Keratinocyte (primary cell): ENCODE measurements around the gene ANKRD9. TPM values are rescaled to one million over a fixed set of nuclear protein-coding genes. Genes with fewer than 3 reads are reported as not detected.

Experiments used
- DNase-seq: peaks from one replicate; pipeline ENCODE4 v3.0.0-alpha.2; 2011; ENCODE audit warnings: low read depth, missing footprints, low spot score
- FAIRE-seq: peaks from 2 replicates; lab custom pipeline; 2011; peaks lifted over from hg19 to GRCh38; lab: Jason Lieb, UNC
- H2AFZ ChIP-seq: 2 replicates; pipeline ENCODE4 v1.6.0; 2012; ENCODE audit warnings: low read length, control low read depth, inconsistent platforms; ENCODE audit not compliant: control insufficient read depth
- H3K27ac ChIP-seq: 2 replicates; pipeline ENCODE4 v1.5.1; 2011; ENCODE audit warnings: low read length; ENCODE audit not compliant: control insufficient read depth, insufficient read depth
- H3K27me3 ChIP-seq: 3 replicates; pipeline ENCODE4 v1.6.0; 2011; ENCODE audit warnings: low read length; ENCODE audit not compliant: control insufficient read depth, insufficient read depth; ENCODE audit errors: extremely low read depth
- H3K36me3 ChIP-seq, 2 experiments: 2 replicates in 1 of 2; 3 replicates in 1 of 2; pipeline ENCODE4 v1.5.1; 2011; ENCODE audit warnings: low read length in 2 of 2, mild to moderate bottlenecking in 1 of 2; ENCODE audit not compliant: control insufficient read depth in 2 of 2, insufficient read depth in 2 of 2; ENCODE audit errors: extremely low read depth in 1 of 2
- H3K4me1 ChIP-seq: 3 replicates; pipeline ENCODE4 v1.5.1; 2011; ENCODE audit warnings: low read length; ENCODE audit not compliant: control insufficient read depth, insufficient read depth; ENCODE audit errors: extremely low read depth
- H3K4me2 ChIP-seq: 3 replicates; pipeline ENCODE4 v1.6.0; 2011; ENCODE audit warnings: low read depth, low read length; ENCODE audit not compliant: control insufficient read depth, insufficient read depth; ENCODE audit errors: extremely low read depth
- H3K4me3 ChIP-seq, 3 experiments: fragments of 200-600 bp in 1 of 3; sonication (generic) in 1 of 3; 2 replicates in 2 of 3; 3 replicates in 1 of 3; pipeline ENCODE4 v1.5.1; 2011 to 2016; ENCODE audit warnings: low read length in 3 of 3, mild to moderate bottlenecking in 3 of 3, control low read depth in 2 of 3, inconsistent platforms in 1 of 3, low read depth in 1 of 3, mixed read lengths in 1 of 3, mixed run types in 1 of 3, moderate library complexity in 1 of 3; ENCODE audit not compliant: control insufficient read depth in 2 of 3, insufficient read depth in 2 of 3; ENCODE audit errors: extremely low read depth in 1 of 3
- H3K79me2 ChIP-seq: 2 replicates; pipeline ENCODE4 v1.6.0; 2012; ENCODE audit warnings: low read length; ENCODE audit not compliant: control insufficient read depth, insufficient read depth
- H3K9ac ChIP-seq: 3 replicates; pipeline ENCODE4 v1.6.0; 2011; ENCODE audit warnings: low read length; ENCODE audit not compliant: control insufficient read depth, insufficient read depth; ENCODE audit errors: extremely low read depth
- H3K9me1 ChIP-seq: 3 replicates; pipeline ENCODE4 v1.6.0; 2011; ENCODE audit warnings: low read length; ENCODE audit not compliant: control insufficient read depth, insufficient read depth; ENCODE audit errors: extremely low read depth
- H3K9me3 ChIP-seq: 2 replicates; pipeline ENCODE4 v1.5.1; 2012; ENCODE audit warnings: low read depth, low read length; ENCODE audit not compliant: control insufficient read depth
- H4K20me1 ChIP-seq: 3 replicates; pipeline ENCODE4 v1.6.0; 2011; ENCODE audit warnings: low read length; ENCODE audit not compliant: control insufficient read depth, insufficient read depth; ENCODE audit errors: extremely low read depth
- EZH2 ChIP-seq: IDR thresholded peaks from one replicate; pipeline ENCODE4 v1.6.1; 2012; ENCODE audit warnings: inconsistent platforms, mild to moderate bottlenecking, low read length, moderate library complexity
- dilution Hi-C: fragments of 300-500 bp; cut with MboI; formaldehyde crosslinking; loops from one replicate; pipeline ENCODE4 v1.7.0; 2020; ENCODE audit warnings: low sequenced_read_pairs; ENCODE audit not compliant: extremely low pct_ligation_motif_present
- polyA plus RNA-seq, 5 experiments: library from polyadenylated mRNA; depleted of rRNA in 3 of 5; stranded (reverse) in 3 of 5; stranded (forward) in 1 of 5; unstranded in 1 of 5; fragments of >200 nt; gene quantifications; 1 replicate in 1 of 5; 2 replicates in 3 of 5; 3 replicates in 1 of 5; pipeline versions ENCODE4 v1.2.1 to v1.2.3, GENCODE V29; 2011 to 2012; ENCODE audit warnings: missing spikeins in 2 of 5, low read depth in 1 of 5, low replicate concordance in 1 of 5
- TF ChIP-seq, protein P1 (sequence below), 3 experiments: IDR thresholded peaks in 1 of 3; conservative IDR thresholded peaks in 1 of 3; optimal IDR thresholded peaks in 1 of 3; 2 replicates in 2 of 3; 3 replicates in 1 of 3; pipeline versions ENCODE3 to v1.5.1; 2011; ENCODE audit warnings: low read length in 3 of 3, mild to moderate bottlenecking in 3 of 3, moderate library complexity in 2 of 3, control low read depth in 1 of 3, inconsistent platforms in 1 of 3; ENCODE audit not compliant: insufficient read depth in 2 of 3; ENCODE audit errors: extremely low read depth in 1 of 3

The ANKRD9 gene
- polyA plus RNA-seq, 1 donor (not counting 4 experiments of a cell fraction or from before 2014, with no cell fraction given), result 4.9 TPM

DNA sequence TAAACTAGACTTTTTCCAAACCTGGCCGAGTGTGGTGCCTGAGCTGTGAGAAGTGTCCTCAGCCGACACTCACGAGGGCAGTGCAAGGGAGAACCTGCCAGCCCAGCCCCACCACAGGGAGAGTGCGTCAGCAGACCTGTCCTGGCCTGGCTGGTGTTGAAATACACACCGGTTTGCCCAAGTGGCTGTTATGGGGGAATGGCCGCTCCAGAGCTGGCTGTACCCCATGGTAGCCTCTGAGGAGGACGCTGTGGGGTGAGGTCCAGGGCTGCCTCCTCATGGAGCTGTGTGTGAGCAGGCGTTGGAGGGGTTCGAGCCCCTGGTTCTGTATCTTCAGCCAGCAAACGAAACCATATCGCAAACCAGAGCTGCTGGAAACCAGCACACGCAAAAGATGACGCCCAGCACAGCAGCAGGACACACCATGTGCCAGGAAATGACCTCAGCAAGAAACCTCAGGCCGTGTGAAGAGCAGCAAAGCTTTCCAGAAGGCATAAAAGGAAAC lies 9.4 kb downstream of the ANKRD9 start:
- no peak overlapping the region for H3K4me3 ChIP-seq
- FAIRE-seq (no peak), DNase-seq (no peak)
- TF ChIP-seq EZH2, result no peak
- TF ChIP-seq, protein P1, sequence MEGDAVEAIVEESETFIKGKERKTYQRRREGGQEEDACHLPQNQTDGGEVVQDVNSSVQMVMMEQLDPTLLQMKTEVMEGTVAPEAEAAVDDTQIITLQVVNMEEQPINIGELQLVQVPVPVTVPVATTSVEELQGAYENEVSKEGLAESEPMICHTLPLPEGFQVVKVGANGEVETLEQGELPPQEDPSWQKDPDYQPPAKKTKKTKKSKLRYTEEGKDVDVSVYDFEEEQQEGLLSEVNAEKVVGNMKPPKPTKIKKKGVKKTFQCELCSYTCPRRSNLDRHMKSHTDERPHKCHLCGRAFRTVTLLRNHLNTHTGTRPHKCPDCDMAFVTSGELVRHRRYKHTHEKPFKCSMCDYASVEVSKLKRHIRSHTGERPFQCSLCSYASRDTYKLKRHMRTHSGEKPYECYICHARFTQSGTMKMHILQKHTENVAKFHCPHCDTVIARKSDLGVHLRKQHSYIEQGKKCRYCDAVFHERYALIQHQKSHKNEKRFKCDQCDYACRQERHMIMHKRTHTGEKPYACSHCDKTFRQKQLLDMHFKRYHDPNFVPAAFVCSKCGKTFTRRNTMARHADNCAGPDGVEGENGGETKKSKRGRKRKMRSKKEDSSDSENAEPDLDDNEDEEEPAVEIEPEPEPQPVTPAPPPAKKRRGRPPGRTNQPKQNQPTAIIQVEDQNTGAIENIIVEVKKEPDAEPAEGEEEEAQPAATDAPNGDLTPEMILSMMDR (optimal IDR thresholded peaks at IDR 0.05 in 1 of 3, IDR thresholded peaks at IDR 0.05 in 1 of 3, conservative IDR thresholded peaks at IDR 0.05 in 1 of 3; ENCODE audit: extremely low read depth in 1 of 3, insufficient read depth in 2 of 3, low read length in 3 of 3), result no peak
- no peaks in the 10 kb centered on the region for H3K79me2 ChIP-seq
- H3K9me1 ChIP-seq, result no peaks in the 10 kb centered on the region
- H3K27ac ChIP-seq, result peak overlapping the region; percentile 84
- peak overlapping the region; percentile 36 for H2AFZ ChIP-seq
- H3K4me1 ChIP-seq, result peaks cover 26% of the 10 kb centered on the region
- peak overlapping the region; percentile 59 for H3K9ac ChIP-seq
- H4K20me1 ChIP-seq, result no peaks in the 10 kb centered on the region
- no peaks in the 10 kb centered on the region for H3K27me3 ChIP-seq
- H3K4me2 ChIP-seq, result peak overlapping the region; percentile 43
- H3K36me3 ChIP-seq, result peaks cover 3 to 6% of the 10 kb centered on the region in 2 experiments
- dilution Hi-C loops, result no loop called here
- no peaks in the 10 kb centered on the region for H3K9me3 ChIP-seq

DNA sequence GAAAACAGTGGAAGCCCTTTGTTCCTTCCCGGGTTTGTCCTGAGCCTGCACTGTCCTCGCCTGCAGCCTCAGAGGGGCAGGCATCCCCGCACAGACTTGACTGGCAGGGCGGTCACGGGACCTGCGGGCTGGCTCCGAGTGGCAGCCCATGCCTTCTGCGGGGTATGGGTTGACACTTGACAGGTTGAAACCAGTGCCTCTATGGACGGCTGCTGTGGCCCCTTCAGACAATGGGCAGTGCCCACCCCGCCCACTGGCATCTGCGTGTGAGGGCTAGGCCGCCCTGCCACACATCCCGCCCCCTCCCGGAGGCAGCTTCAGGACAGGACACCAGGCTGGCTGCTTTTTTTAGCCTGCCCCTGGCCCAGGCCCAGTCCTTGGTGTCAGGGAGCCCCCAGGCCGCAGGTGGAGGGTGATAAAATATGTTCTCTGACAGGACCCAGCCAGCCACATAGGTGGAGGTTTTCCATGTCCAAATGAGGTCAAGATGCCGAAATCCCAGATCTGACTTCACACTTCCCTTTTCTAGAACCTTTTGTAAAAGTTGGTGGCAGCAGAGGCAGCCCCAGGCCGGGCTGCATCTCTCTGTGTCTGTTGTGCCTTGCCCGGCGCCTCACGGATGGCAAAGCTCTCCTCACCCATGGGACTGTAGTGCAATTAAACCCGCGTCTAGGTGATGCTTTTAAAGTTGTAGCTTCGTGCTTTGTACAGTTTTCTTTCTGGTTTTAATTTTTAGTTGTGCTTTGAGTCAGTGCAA lies 10.0 kb downstream of the ANKRD9 start:
- H4K20me1 ChIP-seq, result no peaks in the 10 kb centered on the region
- FAIRE-seq (no peak), DNase-seq (no peak)
- no peak overlapping the region for H2AFZ ChIP-seq
- no peaks in the 10 kb centered on the region for H3K79me2 ChIP-seq
- TF ChIP-seq, protein P1 (optimal IDR thresholded peaks at IDR 0.05 in 1 of 3, IDR thresholded peaks at IDR 0.05 in 1 of 3, conservative IDR thresholded peaks at IDR 0.05 in 1 of 3; ENCODE audit: extremely low read depth in 1 of 3, insufficient read depth in 2 of 3, low read length in 3 of 3), result no peak
- TF ChIP-seq EZH2, result no peak
- peaks cover 26% of the 10 kb centered on the region for H3K4me1 ChIP-seq
- H3K9me3 ChIP-seq, result no peaks in the 10 kb centered on the region
- H3K9me1 ChIP-seq, result no peaks in the 10 kb centered on the region
- no peak overlapping the region for H3K4me3 ChIP-seq
- H3K9ac ChIP-seq, result peak overlapping the region; percentile 59
- peaks cover 3 to 6% of the 10 kb centered on the region in 2 experiments for H3K36me3 ChIP-seq
- no peaks in the 10 kb centered on the region for H3K27me3 ChIP-seq
- H3K27ac ChIP-seq, result peak overlapping the region; percentile 84
- H3K4me2 ChIP-seq, result peak overlapping the region; percentile 43
- dilution Hi-C loops, result no loop called here
